ENCODE data around the gene ZC2HC1C. TPM values are rescaled to one million over a fixed set of nuclear protein-coding genes. Genes with fewer than 3 reads are reported as not detected.

The ZC2HC1C gene
- total and polyA plus RNA-seq, 2 of the 13 experiments (the other 11 are each of a cell fraction or from before 2014, with no cell fraction given): 3.3 to 3.5 TPM

DNA sequence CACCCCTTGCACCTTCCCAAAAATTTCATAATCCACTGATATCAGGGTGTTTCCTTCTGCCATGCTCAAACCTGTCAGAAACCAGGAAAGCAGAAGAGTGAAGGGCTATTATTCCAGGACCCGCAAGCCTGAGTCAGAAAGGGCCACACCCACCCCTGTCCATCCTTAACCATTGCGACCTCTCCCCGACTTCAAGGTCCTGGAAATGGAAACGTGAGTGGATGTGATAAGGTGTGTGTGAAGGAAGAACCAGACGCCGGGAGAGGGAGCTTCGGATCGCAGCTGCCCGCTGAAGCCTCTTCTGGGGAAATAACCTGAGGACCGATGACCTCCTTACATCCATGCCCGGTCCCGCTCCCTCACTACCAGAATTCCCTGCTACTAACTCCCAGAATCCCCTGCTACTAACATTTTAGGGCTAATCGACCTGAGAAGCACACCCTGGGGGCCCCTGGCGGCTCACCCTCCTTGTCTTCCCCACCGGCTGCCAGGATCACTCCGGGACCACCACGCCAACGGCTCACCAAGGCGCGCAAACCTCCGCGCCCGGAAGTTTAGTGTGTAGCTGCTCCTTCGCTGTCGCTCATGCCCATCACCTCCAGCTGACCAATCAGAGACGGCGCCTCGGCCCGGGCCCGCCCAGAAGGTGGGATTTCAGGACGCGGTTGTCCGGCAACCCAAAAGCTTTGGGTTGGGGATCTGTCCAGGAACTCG is 5.8 kb upstream of the ZC2HC1C start, which contains the start of gene ACYP1:
TSS of gene ACYP1 (minus strand) at position 534 of the 714 bp plus-strand sequence. CDS start at position 63, 471 bp downstream.
- Histone ChIP-seq H3K4me1 (ENCODE audit: insufficient read depth, low read length) (peaks cover 35% of the 10 kb centered on the region), H2AFZ (ENCODE audit: low read length) (peak within 1 kb of the TSS; percentile 48), H3K9ac (ENCODE audit: insufficient read depth, low read depth, low read length) (peak within 1 kb of the TSS; percentile 67), H3K27me3 (ENCODE audit: control insufficient read depth in 1 of 2, insufficient read depth in 2 of 2, low read length in 2 of 2) (no peaks in the 10 kb centered on the region; a peak in 1 of 5 replicates), H3K36me3 (replicated peaks in 1 of 2; ENCODE audit: control insufficient read depth in 1 of 2, insufficient read depth in 2 of 2, low read length in 2 of 2) (peaks cover 0 to 3% of the 10 kb centered on the region in 2 experiments; a peak in 1 of 5 replicates), H4K20me1 (ENCODE audit: insufficient read depth, low read length) (no peaks in the 10 kb centered on the region), H3K4me3 (replicated peaks in 1 of 3; ENCODE audit: insufficient read depth in 1 of 3, low read depth in 2 of 3, low read length in 3 of 3) (peak within 1 kb of the TSS; percentile 73 to 86 (median 77)), H3K9me3 (ENCODE audit: low read length) (no peaks in the 10 kb centered on the region), H3K27ac (ENCODE audit: extremely low read length, insufficient read depth, low read length) (peak within 1 kb of the TSS; percentile 37), H3K79me2 (ENCODE audit: insufficient read depth, low read length) (peaks cover 24% of the 10 kb centered on the region), H3K4me2 (ENCODE audit: low read depth, low read length) (peak within 1 kb of the TSS; percentile 94)
- POLR2A ChIA-PET: interaction anchor here (0.6 to 1.7 kb wide), 5 partner anchors 14 to 141 kb away, joined by 3 to 18 read pairs (median 4); partner anchors contain the start of genes MLH3 and RPS6KL1
- intact Hi-C loops (cut with micrococcal nuclease; ENCODE audit: unreplicated experiment): loop anchor here (10.0 kb wide), 1 partner anchor 59 kb away; the partner anchor contains the start of gene EIF2B2
- peak; percentile 99 for ATAC-seq
- CTCF ChIA-PET (ENCODE audit: low intra/inter-chr PET ratio, low total read pairs): no interaction called here
- 1% methylated on average over 24 of the region's 34 CpGs for WGBS (ENCODE audit: low lambda C conversion rate)
- peak; percentile 83 for FAIRE-seq
- in situ Hi-C loops (cut with HindIII; ENCODE audit: extremely low pct_ligation_motif_present, low pct_unique_long_range_greater_than_20kb): no loop called here
- TSS peak; percentile 31 for BruUV-seq (replicated peaks)
- peak; percentile 82 for DNase-seq (ENCODE audit: low spot score)
- TF ChIP-seq LCORL (IDR thresholded peaks at IDR 0.05): no peak
- no peak for TF ChIP-seq LCORL (CRISPR knock-in tag; IDR thresholded peaks at IDR 0.05)
- no peak for TF ChIP-seq GPBP1L1 (CRISPR knock-in tag; IDR thresholded peaks at IDR 0.05)
- TF ChIP-seq NRL (CRISPR knock-in tag; IDR thresholded peaks at IDR 0.05; ENCODE audit: borderline replicate concordance): peak; percentile 53; the same call in 1 of the 2 replicates
- no peak for TF ChIP-seq ZNF407 (CRISPR knock-in tag; IDR thresholded peaks at IDR 0.05; ENCODE audit: not compliant biosample characterization)
- TF ChIP-seq RCOR2 (CRISPR knock-in tag; IDR thresholded peaks at IDR 0.05): no peak
- TF ChIP-seq ZNF101 (CRISPR knock-in tag; IDR thresholded peaks at IDR 0.05; ENCODE audit: borderline replicate concordance, low read depth): no peak
- TF ChIP-seq, protein P1, sequence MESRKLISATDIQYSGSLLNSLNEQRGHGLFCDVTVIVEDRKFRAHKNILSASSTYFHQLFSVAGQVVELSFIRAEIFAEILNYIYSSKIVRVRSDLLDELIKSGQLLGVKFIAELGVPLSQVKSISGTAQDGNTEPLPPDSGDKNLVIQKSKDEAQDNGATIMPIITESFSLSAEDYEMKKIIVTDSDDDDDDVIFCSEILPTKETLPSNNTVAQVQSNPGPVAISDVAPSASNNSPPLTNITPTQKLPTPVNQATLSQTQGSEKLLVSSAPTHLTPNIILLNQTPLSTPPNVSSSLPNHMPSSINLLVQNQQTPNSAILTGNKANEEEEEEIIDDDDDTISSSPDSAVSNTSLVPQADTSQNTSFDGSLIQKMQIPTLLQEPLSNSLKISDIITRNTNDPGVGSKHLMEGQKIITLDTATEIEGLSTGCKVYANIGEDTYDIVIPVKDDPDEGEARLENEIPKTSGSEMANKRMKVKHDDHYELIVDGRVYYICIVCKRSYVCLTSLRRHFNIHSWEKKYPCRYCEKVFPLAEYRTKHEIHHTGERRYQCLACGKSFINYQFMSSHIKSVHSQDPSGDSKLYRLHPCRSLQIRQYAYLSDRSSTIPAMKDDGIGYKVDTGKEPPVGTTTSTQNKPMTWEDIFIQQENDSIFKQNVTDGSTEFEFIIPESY (CRISPR knock-in tag; IDR thresholded peaks at IDR 0.05): no peak
- TF ChIP-seq ZNF652 (CRISPR knock-in tag; IDR thresholded peaks at IDR 0.05; ENCODE audit: borderline replicate concordance, low read depth): peak; percentile 44; the same call in 1 of the 2 replicates
- TF ChIP-seq FOSL2 (CRISPR knock-in tag; IDR thresholded peaks at IDR 0.05): no peak
- no peak for TF ChIP-seq ZNF740 (CRISPR knock-in tag; IDR thresholded peaks at IDR 0.05)
